Measurements from ENCODE around the gene PIK3CG. TPM values are rescaled to one million over a fixed set of nuclear protein-coding genes. Genes with fewer than 3 reads are reported as not detected.

The PIK3CG gene
- total RNA-seq, 1 experiment from 2014 or later: 0.05 TPM

GRCh38 chr7:106855540-106856132 is 9.4 kb upstream of the PIK3CG start:
- Histone ChIP-seq H3K9ac (ENCODE audit: low read length) (no peak overlapping the region), H3K4me1 (ENCODE audit: control insufficient read depth in 1 of 2, insufficient read depth in 2 of 2, low read length in 2 of 2) (peaks cover 8 to 13% of the 10 kb centered on the region in 2 experiments), H3K9me2 (ENCODE audit: insufficient read depth) (no peaks in the 10 kb centered on the region), H4K20me1 (ENCODE audit: insufficient read depth) (no peaks in the 10 kb centered on the region), H3K4me2 (ENCODE audit: low read length) (no peak overlapping the region), H3K4me3 (replicated peaks in 1 of 2; ENCODE audit: low read depth in 1 of 2, low read length in 2 of 2) (no peak overlapping the region), H3K9me3 (ENCODE audit: control insufficient read depth in 1 of 2, insufficient read depth in 1 of 2, low read depth in 1 of 2, low read length in 2 of 2) (no peaks in the 10 kb centered on the region), H2AFZ (ENCODE audit: low read depth, low read length, poor library complexity, severe bottlenecking) (no peak overlapping the region), H3K27ac (ENCODE audit: low read depth, low read length) (no peak overlapping the region), H3K27me3 (ENCODE audit: insufficient read depth, low read length) (no peaks in the 10 kb centered on the region), H3K36me3 (ENCODE audit: control insufficient read depth in 1 of 2, insufficient read depth in 2 of 2, low read length in 2 of 2) (no peaks in the 10 kb centered on the region), H3K79me2 (ENCODE audit: insufficient read depth, low read length) (no peaks in the 10 kb centered on the region)
- TF ChIP-seq SIN3A (IDR thresholded peaks at IDR 0.05; ENCODE audit: low read depth): no peak
- no peak for TF ChIP-seq TCF7L2 (IDR thresholded peaks at IDR 0.05; ENCODE audit: borderline replicate concordance, extremely low read depth, insufficient read depth, insufficient read length)
- TF ChIP-seq CBX3 (IDR thresholded peaks at IDR 0.05; ENCODE audit: low read depth): no peak
- no peak for TF ChIP-seq MAX (IDR thresholded peaks at IDR 0.05)
- TF ChIP-seq FOSL1 (IDR thresholded peaks at IDR 0.05; ENCODE audit: low read depth): no peak
- no peak for TF ChIP-seq RAD21 (IDR thresholded peaks at IDR 0.05; ENCODE audit: low read depth)
- TF ChIP-seq ZFX (IDR thresholded peaks at IDR 0.05): no peak
- TF ChIP-seq YY1 (IDR thresholded peaks at IDR 0.05; ENCODE audit: extremely low read depth, insufficient replicate concordance, low read depth, low read length): no peak
- no peak for TF ChIP-seq REST (IDR thresholded peaks at IDR 0.05; ENCODE audit: low read depth)
- no peak for TF ChIP-seq CEBPB (IDR thresholded peaks at IDR 0.05; ENCODE audit: low read depth)
- TF ChIP-seq EZH2 (IDR thresholded peaks at IDR 0.05): no peak
- TF ChIP-seq CTCF (IDR thresholded peaks at IDR 0.05 in 2 of 3, conservative IDR thresholded peaks at IDR 0.05 in 1 of 3; ENCODE audit: borderline replicate concordance in 1 of 3, insufficient read depth in 1 of 3, low read depth in 2 of 3, low read length in 2 of 3): no peak
- ChIA-PET RAD21 (ENCODE audit: low non-redundant PET in 1 of 2, low total read pairs in 2 of 2, uncharacterized antibody in 2 of 2, unreplicated experiment in 2 of 2) (no interaction called here), CTCF (no interaction called here), POLR2A (no interaction called here)
- DNase-seq (ENCODE audit: low read depth, low spot score) (no peak), ATAC-seq (no peak)
- intact Hi-C loops (cut with micrococcal nuclease): no loop called here
- BruUV-seq (replicated peaks): no TSS peak

Data from HCT116 (cell line).